Activated CD4-positive, alpha-beta T cell treated with anti-CD3 and anti-CD28 coated beads, Interleukin-2, amount 10 ng/mL, durations not matched to agents 7 days and 5 days (primary cell): ENCODE data around the gene ROBO4. TPM values are rescaled to one million over a fixed set of nuclear protein-coding genes. Genes with fewer than 3 reads are reported as not detected.

Source experiments
- CTCF ChIA-PET: fragments of 350-600 bp; sonication (Branson Sonifier 250); formaldehyde crosslinking; loops from one replicate; lab custom pipeline; 2021; ENCODE audit warnings: antibody characterized with exemption; lab: Charles Lee
- POLR2A ChIA-PET: fragments of 350-600 bp; sonication (Branson Sonifier 250); formaldehyde crosslinking; loops from one replicate; lab custom pipeline; 2021; ENCODE audit warnings: antibody characterized with exemption; lab: Charles Lee
- DNase-seq: peaks from one replicate; pipeline ENCODE4 v3.0.0-alpha.2; 2020
- H3K27ac Mint-ChIP-seq: one replicate; pipeline ENCODE4 v1.8.0; 2021; ENCODE audit warnings: mild to moderate bottlenecking, moderate library complexity, mixed read lengths
- H3K27me3 Mint-ChIP-seq: one replicate; pipeline ENCODE4 v1.8.0; 2021; ENCODE audit warnings: mixed read lengths
- H3K36me3 Mint-ChIP-seq: one replicate; pipeline ENCODE4 v1.8.0; 2021; ENCODE audit warnings: low read depth, mixed read lengths
- H3K4me1 Mint-ChIP-seq: one replicate; pipeline ENCODE4 v1.8.0; 2021; ENCODE audit warnings: mixed read lengths
- H3K4me3 Mint-ChIP-seq: one replicate; pipeline ENCODE4 v1.8.0; 2021; ENCODE audit warnings: mild to moderate bottlenecking, moderate library complexity, mixed read lengths
- H3K9me3 Mint-ChIP-seq: one replicate; pipeline ENCODE4 v1.8.0; 2021; ENCODE audit warnings: mixed read lengths
- total RNA-seq, 2 experiments: library from RNA; stranded (reverse); gene quantifications; one replicate each; pipeline ENCODE4 v1.2.3, GENCODE V29; 2021

The ROBO4 gene
- total RNA-seq, 2 experiments from 2014 or later: not detected

DNA sequence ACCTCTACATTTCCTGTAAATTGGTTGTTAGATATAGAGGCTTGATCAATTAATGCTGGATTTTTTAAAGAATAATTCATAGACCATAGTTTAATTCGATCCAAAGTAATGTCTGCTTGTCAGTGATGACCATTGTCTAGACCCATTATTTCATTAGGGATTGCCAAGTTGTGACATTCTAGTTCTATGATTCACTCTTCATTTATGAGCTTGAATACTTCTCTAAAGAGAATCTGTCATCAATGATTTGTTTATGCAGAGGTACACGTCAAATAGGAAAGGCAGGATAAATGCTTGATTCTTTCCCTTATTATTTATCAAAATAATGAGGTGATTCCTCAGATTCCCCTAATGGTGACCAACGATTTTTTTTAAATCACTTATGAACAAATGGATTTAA is 56.5 kb downstream of the ROBO4 start:
- no peak for DNase-seq
- CTCF ChIA-PET: interaction anchor here (1.5 kb wide), 1 partner anchor 25 kb away, joined by 7 read pairs; no protein-coding TSS in a partner anchor
- H3K4me1 Mint-ChIP-seq: peaks cover 15% of the 10 kb centered on the region
- H3K27ac Mint-ChIP-seq: no peak overlapping the region
- H3K27me3 Mint-ChIP-seq: peaks cover 87% of the 10 kb centered on the region
- peaks cover 2% of the 10 kb centered on the region for H3K36me3 Mint-ChIP-seq
- H3K9me3 Mint-ChIP-seq: no peaks in the 10 kb centered on the region
- POLR2A ChIA-PET: no interaction called here
- H3K4me3 Mint-ChIP-seq: no peak overlapping the region

DNA sequence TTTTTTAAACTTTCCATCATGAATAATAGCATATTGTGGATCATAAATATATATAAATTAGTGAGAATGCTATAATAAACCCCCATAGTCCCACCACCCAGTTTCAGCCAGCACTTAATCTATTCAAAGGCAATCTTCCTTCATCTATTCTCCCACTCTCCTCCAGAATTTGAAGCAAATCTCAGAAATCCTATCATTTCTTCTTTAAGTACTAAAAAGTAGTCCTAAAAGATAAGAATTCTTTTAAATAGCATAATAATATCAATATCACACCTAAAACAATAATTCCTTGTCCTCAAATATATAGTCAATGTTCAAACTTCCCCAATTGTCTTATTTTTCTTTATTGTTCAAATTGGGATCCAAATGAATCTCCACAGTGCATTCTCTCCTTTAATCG is 57.0 kb downstream of the ROBO4 start:
- no peaks in the 10 kb centered on the region for H3K9me3 Mint-ChIP-seq

DNA sequence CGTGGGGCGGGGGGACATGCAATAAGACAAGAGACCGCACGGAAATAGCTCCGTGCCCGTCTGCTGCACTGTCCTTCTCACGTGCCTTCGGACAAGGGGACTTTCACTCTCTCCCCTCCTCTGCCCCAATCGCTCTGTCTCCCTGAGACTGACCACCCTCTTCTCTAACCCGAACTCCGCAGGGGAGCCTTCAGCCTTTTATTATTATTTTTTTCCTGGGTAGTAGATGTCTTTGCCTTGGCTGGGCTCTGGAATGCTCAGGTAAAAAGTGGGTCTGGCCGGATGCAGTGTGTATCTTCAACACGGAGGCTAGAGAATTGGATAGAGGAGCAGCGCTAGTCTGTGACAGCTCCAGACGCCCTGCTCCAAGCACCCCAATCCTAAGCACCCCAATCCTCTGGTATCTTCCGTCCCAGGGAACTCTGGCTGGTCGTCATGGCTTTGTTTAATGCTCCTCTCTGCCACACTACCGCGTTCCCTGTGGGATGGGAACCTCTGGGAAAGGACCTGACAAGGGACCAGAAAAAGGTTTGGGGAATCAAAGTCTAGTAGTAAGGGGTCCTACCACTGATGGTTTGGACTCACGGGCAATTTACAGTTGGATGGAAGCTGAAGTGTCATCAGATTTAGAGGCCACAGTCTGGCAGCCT is 57.6 kb downstream of the ROBO4 start:
- Mint-ChIP-seq H3K9me3 (no peaks in the 10 kb centered on the region), H3K4me1 (peaks cover 17% of the 10 kb centered on the region), H3K4me3 (peak overlapping the region; percentile 26), H3K27me3 (peaks cover 79% of the 10 kb centered on the region), H3K27ac (no peak overlapping the region), H3K36me3 (peaks cover 2% of the 10 kb centered on the region)
- ChIA-PET CTCF (interaction anchor here (1.2 to 2.0 kb wide), 2 partner anchors 18 to 25 kb away, joined by 3 to 5 read pairs; partner anchors contain the start of gene ROBO3), POLR2A (no interaction called here)
- DNase-seq: no peak

More for the DNA sequence above, 57.0 kb downstream of the ROBO4 start:
- no peak overlapping the region for H3K4me3 Mint-ChIP-seq
- ChIA-PET POLR2A (no interaction called here), CTCF (interaction anchor here (1.2 to 2.0 kb wide), 2 partner anchors 17 to 25 kb away, joined by 3 to 5 read pairs; partner anchors contain the start of gene ROBO3)
- H3K27me3 Mint-ChIP-seq: peaks cover 82% of the 10 kb centered on the region
- H3K4me1 Mint-ChIP-seq: peaks cover 17% of the 10 kb centered on the region
- H3K36me3 Mint-ChIP-seq: peaks cover 2% of the 10 kb centered on the region
- no peak for DNase-seq
- no peak overlapping the region for H3K27ac Mint-ChIP-seq

GRCh38 chr11:124839128-124839971 is 58.3 kb downstream of the ROBO4 start:
- peaks cover 17% of the 10 kb centered on the region for H3K4me1 Mint-ChIP-seq
- peaks cover 2% of the 10 kb centered on the region for H3K36me3 Mint-ChIP-seq
- H3K9me3 Mint-ChIP-seq: no peaks in the 10 kb centered on the region
- POLR2A ChIA-PET: no interaction called here
- CTCF ChIA-PET: interaction anchor here (1.2 to 3.2 kb wide), 3 partner anchors 19 to 26 kb away, joined by 3 to 15 read pairs (median 5); partner anchors contain the start of gene ROBO3
- no peak overlapping the region for H3K4me3 Mint-ChIP-seq
- no peak overlapping the region for H3K27ac Mint-ChIP-seq
- H3K27me3 Mint-ChIP-seq: peaks cover 72% of the 10 kb centered on the region
- DNase-seq: no peak

DNA sequence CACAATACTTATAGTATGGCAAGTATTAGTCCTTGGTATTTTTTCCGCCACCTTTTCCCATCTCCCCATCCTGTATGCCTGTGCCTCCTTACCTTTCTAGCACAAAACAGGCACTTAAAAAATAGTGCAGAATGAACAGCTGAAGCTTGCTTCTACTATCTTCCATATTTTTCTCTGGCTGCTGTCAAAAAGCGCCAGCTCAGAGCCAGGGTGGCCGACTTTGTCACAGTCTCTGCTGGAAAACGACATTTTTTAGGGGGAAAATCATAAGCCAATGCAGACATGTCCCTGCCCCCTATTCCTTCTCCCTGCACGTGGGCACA is 58.9 kb downstream of the ROBO4 start:
- ChIA-PET CTCF (interaction anchor here (1.3 to 3.2 kb wide), 4 partner anchors 16 to 174 kb away, joined by 4 to 15 read pairs (median 4); no protein-coding TSS in a partner anchor), POLR2A (no interaction called here)
- Mint-ChIP-seq H3K9me3 (no peaks in the 10 kb centered on the region), H3K4me1 (peaks cover 17% of the 10 kb centered on the region), H3K27me3 (peaks cover 69% of the 10 kb centered on the region), H3K36me3 (peaks cover 2% of the 10 kb centered on the region), H3K4me3 (no peak overlapping the region), H3K27ac (no peak overlapping the region)
- DNase-seq: no peak

DNA sequence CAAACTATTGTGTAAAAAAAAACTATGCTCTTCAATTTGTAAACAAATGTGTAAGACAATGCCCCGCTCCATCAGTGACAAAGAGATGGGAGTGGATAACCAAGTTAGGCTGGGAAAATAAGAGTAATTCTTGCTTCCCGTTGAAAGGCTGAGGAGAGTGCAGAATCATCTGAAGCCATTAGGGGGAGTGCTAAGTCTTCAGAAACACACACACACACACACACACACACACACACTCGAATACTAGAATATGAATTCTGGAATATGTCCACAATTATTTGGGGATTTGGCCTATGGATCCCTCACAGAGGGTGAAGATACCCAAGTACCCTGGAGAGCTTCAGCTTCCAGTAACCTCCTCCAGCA is 60.2 kb downstream of the ROBO4 start:
- Mint-ChIP-seq H3K4me3 (peak overlapping the region; percentile 67), H3K27me3 (peaks cover 64% of the 10 kb centered on the region), H3K4me1 (peaks cover 17% of the 10 kb centered on the region), H3K27ac (no peak overlapping the region), H3K36me3 (peaks cover 2% of the 10 kb centered on the region), H3K9me3 (no peaks in the 10 kb centered on the region)
- CTCF ChIA-PET: interaction anchor here (0.7 to 3.2 kb wide), 11 partner anchors 9 to 173 kb away, joined by 3 to 15 read pairs (median 3); partner anchors contain the start of genes SIAE and SPA17
- peak; percentile 17 for DNase-seq
- POLR2A ChIA-PET: no interaction called here

DNA sequence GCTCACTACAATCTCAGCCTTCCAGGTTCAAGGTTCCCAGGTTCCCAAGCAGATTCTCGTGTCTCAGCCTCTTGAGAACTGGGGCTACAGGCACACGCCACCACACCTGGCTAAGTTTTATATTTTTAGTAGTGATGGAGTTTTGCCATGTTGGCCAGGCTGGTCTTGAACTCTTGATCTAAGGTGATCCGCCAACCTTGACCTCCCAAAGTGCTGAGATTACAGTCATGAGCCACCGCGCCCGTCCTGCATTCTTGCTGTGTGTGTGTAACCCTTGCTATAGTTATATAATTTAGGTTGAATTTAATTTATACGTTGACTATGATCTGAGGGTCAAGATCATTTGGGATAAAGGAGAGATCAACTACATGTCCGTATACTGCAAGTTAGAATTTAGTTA is 61.7 kb downstream of the ROBO4 start:
- no peak for DNase-seq
- H3K4me3 Mint-ChIP-seq: peak overlapping the region; percentile 67
- H3K9me3 Mint-ChIP-seq: no peaks in the 10 kb centered on the region
- CTCF ChIA-PET: interaction anchor here (0.6 to 3.2 kb wide), 7 partner anchors 22 to 179 kb away, joined by 3 to 15 read pairs (median 4); no protein-coding TSS in a partner anchor
- H3K27ac Mint-ChIP-seq: no peak overlapping the region
- H3K36me3 Mint-ChIP-seq: peaks cover 2% of the 10 kb centered on the region
- POLR2A ChIA-PET: no interaction called here
- peaks cover 54% of the 10 kb centered on the region for H3K27me3 Mint-ChIP-seq
- peaks cover 17% of the 10 kb centered on the region for H3K4me1 Mint-ChIP-seq

DNA sequence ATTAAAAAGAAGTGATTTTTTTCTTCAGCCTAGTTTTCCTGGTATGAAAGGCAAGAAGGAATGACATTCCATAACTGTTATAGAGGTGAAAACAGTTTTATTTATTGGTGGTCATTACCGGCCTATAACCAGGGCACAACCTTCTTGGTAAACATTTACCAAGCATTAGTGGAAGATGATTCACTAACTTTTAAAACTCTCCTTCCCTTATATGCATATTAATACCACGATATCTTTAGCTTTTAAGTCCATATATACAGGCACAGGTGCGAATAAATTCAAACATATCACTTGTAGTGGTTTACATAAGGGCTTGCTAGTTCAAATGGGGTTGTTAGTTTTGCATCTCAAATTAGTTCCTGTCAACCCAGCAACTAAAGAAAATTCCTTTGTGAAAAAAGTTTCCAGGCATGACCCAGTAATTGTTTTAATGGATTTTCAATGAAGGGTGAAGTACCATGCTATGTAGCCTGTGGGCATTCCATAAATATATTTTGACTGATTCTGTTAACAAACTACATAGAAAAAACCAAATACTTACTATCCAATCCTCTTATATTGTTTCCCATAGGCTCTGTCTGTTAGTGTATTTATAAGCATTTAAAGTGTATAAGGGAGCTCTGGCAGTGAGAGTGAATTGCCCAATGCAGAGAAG is 63.0 kb downstream of the ROBO4 start:
- ChIA-PET POLR2A (no interaction called here), CTCF (interaction anchor here (1.1 kb wide), 1 partner anchor 53 kb away, joined by 3 read pairs; no protein-coding TSS in a partner anchor)
- Mint-ChIP-seq H3K9me3 (no peaks in the 10 kb centered on the region), H3K4me3 (no peak overlapping the region), H3K27ac (no peak overlapping the region), H3K27me3 (peaks cover 46% of the 10 kb centered on the region), H3K4me1 (peaks cover 12% of the 10 kb centered on the region), H3K36me3 (no peaks in the 10 kb centered on the region)
- DNase-seq: no peak

Other genes with a start within 250 kb of the ROBO4 start
- gene SIAE, start 224.1 kb downstream of the ROBO4 start, total RNA-seq: 1 to 10 TPM; 6.5 to 7.5 TPM
- 1 to 10 TPM; 1.1 to 1.8 TPM for gene SPA17, start 224.0 kb downstream of the ROBO4 start, total RNA-seq
- gene NRGN, start 157.9 kb downstream of the ROBO4 start, total RNA-seq: 10 to 100 TPM in 1 of 2 experiments, 1 to 10 TPM in 1; 8.9 to 11.6 TPM
- under 1 TPM in 1 of 2 experiments, not detected in 1; 0.22 TPM for gene VSIG2, start 145.6 kb downstream of the ROBO4 start, total RNA-seq
- gene ESAM, start 135.6 kb downstream of the ROBO4 start, total RNA-seq: under 1 TPM; 0.19 to 0.45 TPM
- gene MSANTD2, start 97.5 kb downstream of the ROBO4 start, total RNA-seq: 10 to 100 TPM in 1 of 2 experiments, 1 to 10 TPM in 1; 9.5 to 10.5 TPM
- 10 to 100 TPM; 12.0 to 12.1 TPM for gene ROBO3, start 32.4 kb downstream of the ROBO4 start, total RNA-seq
- not detected for gene HEPN1, start 21.4 kb upstream of the ROBO4 start, total RNA-seq
- gene HEPACAM, start 38.2 kb upstream of the ROBO4 start, total RNA-seq: not detected
- gene CCDC15, start 56.3 kb upstream of the ROBO4 start, total RNA-seq: 1 to 10 TPM; 7.3 to 9.0 TPM
- under 1 TPM; 0.60 to 0.73 TPM for gene SLC37A2, start 165.4 kb upstream of the ROBO4 start, total RNA-seq
- 10 to 100 TPM; 16.3 to 16.9 TPM for gene TMEM218, start 213.8 kb upstream of the ROBO4 start, total RNA-seq